22Rv1 (cell line): ENCODE results near the gene LIMK2.

Source experiments
- CTCF ChIP-seq: fragments of 450-650 bp; IDR thresholded peaks from 2 replicates; pipeline ENCODE4 v1.5.1; 2017; ENCODE audit warnings: mild to moderate bottlenecking
- ZFX ChIP-seq: fragments of 450-650 bp; IDR thresholded peaks from 2 replicates; pipeline ENCODE4 v1.6.1; 2017; ENCODE audit warnings: antibody characterized with exemption, borderline replicate concordance

DNA sequence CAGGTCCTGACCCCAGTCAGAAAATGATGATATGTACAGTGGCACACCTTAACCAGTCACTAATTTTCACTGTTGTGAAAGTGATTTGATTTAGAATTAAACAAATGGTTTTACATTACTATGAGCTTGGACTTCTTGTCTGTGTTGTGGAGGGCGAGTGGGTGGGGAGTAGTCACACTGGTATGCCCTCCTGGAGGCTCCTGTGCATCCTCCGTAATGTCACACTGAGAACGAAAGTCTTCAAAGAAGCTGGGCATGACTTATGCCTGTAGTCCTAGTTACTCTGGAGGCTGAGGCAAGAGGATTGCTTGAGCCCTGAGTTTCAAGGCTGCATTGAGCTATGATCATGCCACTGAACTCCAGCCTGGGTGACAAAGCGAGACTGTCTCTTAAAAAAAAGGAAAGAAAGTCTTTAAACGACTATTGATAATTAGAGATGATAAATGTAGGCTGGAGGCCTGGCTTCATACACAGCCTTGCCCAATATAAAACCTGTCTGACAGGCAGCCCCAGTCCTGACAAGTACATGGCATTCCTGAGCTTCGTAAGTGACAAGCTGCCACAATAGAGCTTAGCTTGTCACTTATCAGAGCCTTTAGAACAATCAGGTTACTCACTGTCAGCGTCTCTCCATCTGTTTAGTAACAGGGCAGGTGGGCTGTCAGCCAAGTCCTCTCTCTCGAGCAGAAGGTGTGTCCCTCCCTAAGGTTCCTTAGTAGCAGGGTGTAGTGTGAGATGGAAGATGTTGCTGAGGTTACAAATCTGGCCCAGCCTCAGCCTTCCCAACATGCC lies 5.0 kb upstream of the LIMK2 start:
- no peak for TF ChIP-seq CTCF
- TF ChIP-seq ZFX, result no peak
